HG02759 (cell line): Measurements from ENCODE around the gene COASY.
"Not testable (repeated sequence)": the region's sequence is repeated elsewhere in the genome, so short reads cannot be mapped to it uniquely, and the experiment has no call there.

Source experiments
- ATAC-seq: cut with Tn5 transposase; IDR thresholded peaks from one replicate; pipeline ENCODE4 v1.9.1; 2021; ENCODE audit warnings: mild to moderate bottlenecking, moderate library complexity; ENCODE audit not compliant: unreplicated experiment

Gene COASY

DNA sequence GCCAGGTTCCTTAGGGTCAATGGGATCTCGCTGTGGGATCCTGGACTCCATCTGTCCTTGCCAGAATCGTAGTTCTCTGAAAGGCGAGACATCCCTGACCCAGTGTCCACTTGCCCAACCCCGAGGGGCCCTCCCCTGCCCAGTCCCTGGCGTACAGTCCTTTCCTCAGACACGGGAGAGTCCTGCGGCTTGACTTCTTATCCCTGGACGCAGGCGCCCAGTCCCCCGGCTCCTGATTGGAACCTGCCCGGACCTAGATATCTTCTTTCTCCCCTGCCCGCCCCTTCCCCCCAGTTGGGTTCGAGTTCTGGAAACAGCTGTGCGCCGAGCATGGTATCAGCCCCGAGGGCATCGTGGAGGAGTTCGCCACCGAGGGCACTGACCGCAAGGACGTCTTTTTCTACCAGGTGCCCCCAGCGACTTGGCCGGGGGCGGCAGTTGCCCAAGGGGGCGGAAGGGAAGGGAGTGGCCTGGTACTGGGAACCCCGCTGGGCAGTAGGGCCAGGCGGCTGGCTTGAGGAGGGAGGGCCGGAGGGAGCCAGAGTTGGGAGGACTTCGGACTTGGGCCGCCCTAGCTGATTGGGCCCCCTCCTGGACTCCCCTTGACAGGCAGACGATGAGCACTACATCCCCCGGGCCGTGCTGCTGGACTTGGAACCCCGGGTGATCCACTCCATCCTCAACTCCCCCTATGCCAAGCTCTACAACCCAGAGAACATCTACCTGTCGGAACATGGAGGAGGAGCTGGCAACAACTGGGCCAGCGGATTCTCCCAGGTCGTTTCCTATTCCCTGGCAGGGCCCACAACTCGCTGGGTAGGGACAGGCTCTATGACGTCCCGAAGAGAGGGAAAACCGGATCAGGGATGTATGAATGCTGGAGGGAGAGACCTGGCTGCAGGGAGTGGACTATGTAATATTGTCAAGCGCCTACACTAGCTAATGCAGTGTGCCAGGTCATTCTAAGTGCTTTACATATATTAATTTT lies 48.2 kb downstream of the COASY start:
- ATAC-seq, result not testable (repeated sequence)

- no peak for ATAC-seq
Observed at GRCh38 chr17:42612013-42612412, 50.1 kb downstream of the COASY start.

DNA sequence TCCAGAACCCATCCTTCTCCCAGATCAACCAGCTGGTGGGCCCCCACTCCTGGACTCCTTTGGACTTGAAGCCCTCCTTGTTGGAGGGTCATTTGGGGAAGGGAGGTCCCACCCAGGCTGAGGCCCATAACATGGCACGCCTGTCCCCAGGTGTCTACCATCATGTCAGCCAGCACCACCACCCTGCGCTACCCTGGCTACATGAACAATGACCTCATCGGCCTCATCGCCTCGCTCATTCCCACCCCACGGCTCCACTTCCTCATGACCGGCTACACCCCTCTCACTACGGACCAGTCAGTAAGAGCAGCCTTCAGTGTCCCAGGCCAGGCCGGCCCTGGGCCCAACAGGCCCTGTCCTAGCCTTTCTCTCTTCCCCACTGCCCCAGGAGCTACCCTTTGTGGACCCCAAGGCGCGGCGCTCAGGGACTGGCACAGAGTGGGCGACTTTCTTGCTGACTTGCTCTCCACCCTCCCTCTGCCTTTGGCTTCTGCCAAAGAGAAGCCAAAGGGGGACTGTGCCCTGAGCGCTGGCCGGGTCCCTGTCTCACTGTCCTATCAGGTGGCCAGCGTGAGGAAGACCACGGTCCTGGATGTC lies 51.8 kb downstream of the COASY start:
- no peak for ATAC-seq
